HG03521 (cell line): ENCODE measurements around the gene KCND2.
"Not testable (repeated sequence)": the region's sequence is repeated elsewhere in the genome, so short reads cannot be mapped to it uniquely, and the experiment has no call there.

Experiments used
- ATAC-seq: cut with Tn5 transposase; IDR thresholded peaks from one replicate; pipeline ENCODE4 v1.9.1; 2021; ENCODE audit warnings: mild to moderate bottlenecking, moderate library complexity; ENCODE audit not compliant: unreplicated experiment

Gene KCND2

GRCh38 chr7:120480472-120480871, 207.5 kb downstream of the KCND2 start:
- no peak for ATAC-seq

- ATAC-seq, result no peak
Measured at GRCh38 chr7:120480930-120481329, 208.0 kb downstream of the KCND2 start.

- no peak for ATAC-seq
Measured at GRCh38 chr7:120486164-120486563, 213.2 kb downstream of the KCND2 start.

- no peak for ATAC-seq
Measured at GRCh38 chr7:120502132-120502531, 229.2 kb downstream of the KCND2 start.

- no peak for ATAC-seq
Measured at GRCh38 chr7:120502825-120503224, 229.8 kb downstream of the KCND2 start.

- ATAC-seq, result no peak
Measured at GRCh38 chr7:120504386-120504785, 231.4 kb downstream of the KCND2 start.

- no peak for ATAC-seq
Measured at GRCh38 chr7:120505770-120506169, 232.8 kb downstream of the KCND2 start.

- no peak for ATAC-seq
Measured at GRCh38 chr7:120512701-120513100, 239.7 kb downstream of the KCND2 start.

GRCh38 chr7:120519224-120519623, 246.2 kb downstream of the KCND2 start:
- no peak for ATAC-seq

DNA sequence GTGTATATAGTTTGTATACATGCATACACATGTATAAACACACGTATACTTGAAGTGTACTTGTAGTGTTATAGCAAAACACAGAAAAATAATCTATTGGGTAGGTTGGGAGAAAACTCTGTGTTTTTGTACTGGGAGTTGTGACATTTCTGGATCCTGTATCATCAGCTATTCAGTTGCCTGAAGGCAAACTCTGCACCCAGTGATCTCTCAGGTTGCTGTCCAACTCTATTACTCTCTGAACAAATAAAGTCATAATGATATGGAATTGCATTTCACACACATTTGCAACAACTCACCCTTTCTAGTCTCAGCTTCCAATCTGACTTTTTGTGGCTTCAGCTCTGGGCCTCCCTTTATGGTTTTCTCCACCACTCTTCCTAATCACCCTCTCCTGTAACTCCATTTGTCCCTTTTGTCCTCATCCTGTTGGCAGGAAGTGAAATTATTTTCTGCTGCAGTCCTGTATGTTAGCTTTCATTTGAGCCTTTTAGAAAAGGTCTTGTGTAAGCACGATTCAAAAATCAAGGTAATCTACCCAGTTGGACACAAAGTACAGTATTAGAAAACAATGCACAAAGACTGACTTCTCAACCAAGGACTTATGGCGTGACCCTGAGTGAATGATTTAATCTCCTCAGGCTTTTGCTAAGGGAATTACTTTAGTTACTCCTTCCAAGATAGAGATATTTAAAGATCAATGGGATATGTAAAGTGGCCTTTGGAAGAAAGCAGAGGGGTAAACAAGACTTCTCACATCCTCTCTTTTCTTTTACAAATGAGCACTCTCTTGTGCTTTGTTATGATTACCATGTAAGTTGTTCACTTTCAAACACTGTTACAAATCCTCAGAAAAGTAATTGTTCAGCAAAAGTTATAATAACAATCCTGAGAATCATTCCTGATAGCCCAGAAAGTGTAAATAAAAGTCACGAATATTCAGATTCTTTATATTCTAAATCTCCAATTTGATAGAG, 249.1 kb downstream of the KCND2 start:
- ATAC-seq, result no peak

DNA sequence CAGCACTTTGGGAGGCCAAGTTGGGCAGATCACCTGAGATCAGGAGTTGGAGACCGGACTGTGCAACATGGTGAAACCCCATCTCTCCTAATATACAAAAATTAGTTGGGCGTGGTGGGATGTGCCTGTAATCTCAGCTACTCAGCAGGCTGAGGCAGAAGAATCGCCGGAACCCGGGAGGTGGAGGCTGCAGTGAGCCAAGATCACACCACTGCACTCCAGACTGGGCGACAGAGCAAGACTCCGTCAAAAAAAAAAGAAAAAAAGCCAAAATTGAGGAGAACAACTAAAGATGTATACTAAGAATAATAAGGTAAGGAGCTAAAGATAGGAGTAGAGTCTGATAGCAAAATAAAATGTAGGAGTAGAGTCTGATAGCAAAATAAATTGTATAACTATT, 251.0 kb downstream of the KCND2 start:
- no peak for ATAC-seq

DNA sequence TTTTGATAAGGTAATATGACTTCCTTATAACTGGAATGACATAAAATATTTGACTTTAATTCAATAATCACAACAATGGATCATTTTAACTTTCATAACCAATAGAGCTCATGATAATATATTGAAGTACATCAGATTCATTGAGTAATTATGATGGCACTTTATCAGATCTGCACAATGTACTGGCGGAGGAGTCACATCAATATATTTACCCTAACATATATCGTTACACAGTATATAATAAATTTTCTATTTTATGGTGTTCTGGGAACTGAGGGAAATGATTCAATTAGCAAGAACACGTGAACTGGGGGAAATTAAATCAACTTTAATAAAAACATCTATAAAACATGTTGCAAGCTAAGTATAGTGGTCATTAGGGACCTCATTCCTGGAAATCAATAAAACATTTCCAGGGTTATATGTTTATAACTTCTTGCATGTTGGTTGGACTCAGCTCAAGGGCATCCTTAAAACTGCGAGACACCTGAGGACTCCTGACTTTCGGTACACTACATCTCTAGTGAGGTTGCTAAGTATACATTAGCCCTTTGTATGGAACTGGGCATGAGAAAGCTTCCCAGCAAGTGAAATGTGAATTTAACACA, 254.0 kb downstream of the KCND2 start:
- no peak for ATAC-seq

DNA sequence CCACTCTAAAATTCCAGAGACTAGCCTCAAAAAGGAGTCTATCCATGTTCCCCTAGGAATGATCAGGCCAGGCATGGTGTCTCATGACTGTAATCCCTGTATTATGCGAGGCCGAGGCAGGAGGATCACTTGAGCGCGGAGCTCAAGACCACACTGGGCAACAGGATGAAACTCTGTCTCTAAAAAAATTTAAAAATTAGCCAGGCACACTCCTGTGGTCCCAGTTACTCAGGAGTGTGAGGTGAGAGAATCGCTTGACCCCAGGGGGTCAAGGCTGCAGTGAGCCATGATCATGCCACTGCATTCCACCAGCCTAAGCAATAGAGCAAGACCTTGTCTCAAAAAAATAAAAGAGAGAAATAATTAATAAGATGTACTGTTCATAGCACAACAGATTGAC, 256.8 kb downstream of the KCND2 start:
- no peak for ATAC-seq

DNA sequence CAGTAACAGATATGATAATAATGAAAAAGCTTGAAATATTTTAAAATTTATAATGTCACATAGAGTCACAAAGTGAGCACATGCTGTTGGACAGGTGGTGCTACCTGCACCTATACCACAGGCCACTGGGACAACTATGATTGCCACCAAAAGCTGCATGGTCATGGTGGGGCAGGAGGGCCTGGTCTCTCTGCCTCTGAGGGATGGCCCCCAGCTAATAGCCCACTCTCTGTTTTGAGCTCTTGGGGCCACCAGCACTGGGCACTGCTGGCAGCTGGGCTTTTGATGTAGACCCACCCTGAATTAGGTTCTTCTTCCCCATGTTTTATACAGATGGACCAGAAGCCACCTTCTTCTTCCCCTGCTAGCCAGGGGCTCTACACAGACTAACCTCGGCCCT, 265.4 kb downstream of the KCND2 start:
- ATAC-seq, result no peak

GRCh38 chr7:120539321-120539720, 266.3 kb downstream of the KCND2 start:
- no peak for ATAC-seq

DNA sequence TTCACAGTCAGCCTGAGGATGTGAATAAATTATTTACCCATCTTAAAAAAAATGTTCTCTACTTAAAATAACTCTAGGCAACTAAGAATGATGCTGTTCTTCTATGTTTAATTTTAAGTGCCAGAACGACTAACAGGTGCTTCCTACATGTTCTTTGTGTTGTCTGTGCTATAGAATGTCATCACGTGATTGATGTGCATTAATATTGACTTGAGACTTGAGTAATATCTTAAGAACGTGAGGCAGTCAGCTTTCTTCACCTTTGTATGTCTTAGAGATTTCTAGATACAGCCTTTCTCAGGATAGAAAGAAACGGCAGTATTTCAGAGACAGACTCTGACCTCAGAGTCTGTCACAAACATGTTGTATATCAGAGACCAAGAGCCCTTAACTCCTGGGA, 274.6 kb downstream of the KCND2 start:
- no peak for ATAC-seq

DNA sequence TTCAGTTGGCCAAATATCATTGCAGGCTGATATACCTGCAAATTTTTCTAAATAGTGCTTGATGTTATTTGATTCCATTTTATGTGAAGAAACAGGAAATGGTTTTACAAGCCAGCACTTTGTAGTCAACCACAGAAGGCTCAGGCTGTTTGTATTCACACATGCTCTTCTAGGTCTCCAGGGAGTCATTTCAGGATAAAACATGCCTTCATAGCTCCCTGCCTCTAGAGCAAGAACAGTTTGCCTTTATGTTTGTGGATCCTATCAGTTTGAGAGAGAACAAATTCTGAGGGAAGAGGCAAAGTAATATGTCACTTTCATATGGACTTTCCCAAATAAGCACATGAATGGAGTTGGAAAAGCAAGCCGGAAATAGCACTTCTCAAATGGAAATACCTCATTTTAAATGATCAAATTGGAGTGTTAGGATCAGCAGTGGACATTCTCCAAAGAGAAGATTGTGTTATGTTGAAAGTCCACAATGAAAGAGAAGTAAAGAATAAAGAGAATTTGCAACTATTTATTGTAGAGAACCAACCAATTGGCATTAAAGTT, 277.6 kb downstream of the KCND2 start:
- ATAC-seq, result no peak

DNA sequence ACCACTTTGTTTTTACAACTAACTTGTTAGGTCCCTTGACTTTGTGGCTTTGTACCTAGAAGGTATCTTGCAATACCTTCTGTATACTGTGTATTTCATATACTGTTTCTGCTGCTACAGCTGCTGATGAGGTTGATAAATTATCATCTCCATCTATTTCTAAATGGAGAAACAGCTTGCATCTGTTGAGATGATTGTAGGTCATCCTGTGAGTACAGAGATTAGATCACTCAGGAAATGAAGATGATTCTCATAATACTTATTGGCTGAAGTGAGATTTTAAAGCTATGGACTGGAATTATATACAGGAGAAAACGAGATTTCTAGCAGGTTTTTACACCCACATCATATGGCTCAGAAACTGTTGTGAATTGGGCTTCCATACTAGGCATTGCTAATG, 280.5 kb downstream of the KCND2 start:
- ATAC-seq, result no peak

DNA sequence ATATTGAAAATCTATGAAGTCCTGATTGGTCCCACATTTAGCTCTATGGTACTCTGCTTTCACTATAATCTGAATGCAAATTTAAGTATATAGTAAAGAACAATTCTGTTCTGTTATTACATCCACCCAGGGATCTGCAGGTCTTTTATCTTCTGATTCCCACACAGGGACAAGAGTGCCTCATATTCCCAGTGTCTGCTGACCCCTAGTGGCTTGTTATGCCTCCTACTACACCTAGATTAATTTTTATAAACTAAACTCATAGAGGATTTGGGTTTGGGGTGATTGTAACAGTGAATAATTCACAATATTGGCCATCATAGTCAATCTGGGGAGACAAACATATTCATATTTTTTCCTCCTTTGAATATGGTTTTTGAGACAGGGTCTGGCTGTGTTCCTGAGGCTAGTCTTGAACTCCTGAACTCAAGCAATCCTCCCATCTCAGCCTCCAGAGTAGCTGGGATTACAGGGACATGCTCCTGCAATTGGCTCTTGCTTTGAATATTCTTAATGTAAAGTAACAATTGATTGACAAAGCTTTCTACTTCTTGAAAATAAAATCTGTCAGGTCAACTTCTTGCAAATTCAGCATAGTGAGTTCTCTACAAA, 282.1 kb downstream of the KCND2 start:
- ATAC-seq, result peak; percentile 77

DNA sequence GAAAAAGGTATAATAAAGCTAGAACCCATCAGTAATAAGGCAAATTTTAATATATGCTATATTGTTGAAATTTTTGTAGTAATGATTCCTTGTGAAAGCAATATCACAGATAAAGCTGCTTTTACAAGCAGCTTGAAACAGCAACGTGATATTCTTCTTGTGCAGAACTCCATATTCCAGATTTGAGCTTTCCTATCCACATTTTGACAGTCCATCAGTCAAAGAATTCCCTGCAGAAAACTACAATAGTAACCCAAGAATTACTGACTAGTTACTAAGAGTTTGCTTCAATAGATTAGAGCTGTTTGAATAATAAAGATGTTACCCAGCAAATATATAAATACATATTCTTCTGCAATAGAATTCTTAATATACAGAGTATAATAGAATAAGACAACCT, 291.2 kb downstream of the KCND2 start:
- no peak for ATAC-seq

GRCh38 chr7:120567204-120567603, 294.2 kb downstream of the KCND2 start:
- no peak for ATAC-seq

GRCh38 chr7:120578657-120579056, 305.7 kb downstream of the KCND2 start:
- ATAC-seq, result not testable (repeated sequence)
